ENCODE data around the gene CABP2.
A peak's percentile ranks its signal among the peaks of the same experiment; 100 is the strongest.

CABP2 gene

GRCh38 chr11:67506426-67507051 is 16.7 kb downstream of the CABP2 start:
- DNase-seq: no peak

DNA sequence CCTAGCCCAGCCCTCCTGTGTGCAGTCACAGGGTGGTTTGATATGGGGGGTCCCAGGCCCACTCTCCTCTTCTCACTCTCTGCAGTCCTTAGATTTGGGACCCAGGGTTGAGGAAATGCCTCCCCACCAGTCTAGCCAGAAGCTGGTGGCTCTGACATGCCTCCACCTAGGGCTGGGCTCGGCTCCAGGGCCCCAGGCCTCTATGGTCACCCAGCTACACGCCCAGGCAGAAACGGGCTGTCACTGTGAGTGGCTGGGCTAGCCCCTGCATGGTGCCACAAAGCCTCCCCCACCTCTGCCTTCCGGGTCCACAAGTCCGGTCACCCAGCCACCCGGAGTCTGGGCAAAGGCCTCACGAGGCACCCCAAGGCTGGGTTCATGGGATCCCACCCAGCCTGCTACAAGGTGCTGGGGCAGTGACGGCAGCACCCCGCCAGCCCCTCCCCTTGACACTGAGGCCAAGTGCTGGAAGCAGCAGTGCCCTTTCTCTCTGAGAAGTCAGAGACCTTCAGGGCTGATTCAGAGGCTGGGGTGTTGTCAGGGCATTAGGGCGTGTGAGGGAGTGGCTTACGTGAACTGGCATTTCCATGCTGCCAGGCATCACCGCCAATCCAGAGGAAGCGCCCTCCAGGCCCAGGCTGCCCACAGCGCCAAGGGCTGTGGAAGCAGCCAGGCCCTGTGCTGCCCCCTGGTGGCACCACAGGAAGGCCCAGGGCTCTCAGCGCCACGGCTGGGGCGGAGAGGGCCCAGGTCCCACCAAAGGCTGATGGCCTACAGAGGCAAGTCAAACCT is 17.4 kb downstream of the CABP2 start:
- peak; percentile 93 for DNase-seq

GRCh38 chr11:67504950-67505581 is 18.2 kb downstream of the CABP2 start, which contains the start of gene PITPNM1:
Gene PITPNM1, minus strand, starts transcription at chr11:67505363. Its CDS starts 1,183 bp downstream, at chr11:67504180.
- peak; percentile 71 for DNase-seq

GRCh38 chr11:67504005-67504949 is 19.0 kb downstream of the CABP2 start:
- DNase-seq: peak; percentile 31

DNA sequence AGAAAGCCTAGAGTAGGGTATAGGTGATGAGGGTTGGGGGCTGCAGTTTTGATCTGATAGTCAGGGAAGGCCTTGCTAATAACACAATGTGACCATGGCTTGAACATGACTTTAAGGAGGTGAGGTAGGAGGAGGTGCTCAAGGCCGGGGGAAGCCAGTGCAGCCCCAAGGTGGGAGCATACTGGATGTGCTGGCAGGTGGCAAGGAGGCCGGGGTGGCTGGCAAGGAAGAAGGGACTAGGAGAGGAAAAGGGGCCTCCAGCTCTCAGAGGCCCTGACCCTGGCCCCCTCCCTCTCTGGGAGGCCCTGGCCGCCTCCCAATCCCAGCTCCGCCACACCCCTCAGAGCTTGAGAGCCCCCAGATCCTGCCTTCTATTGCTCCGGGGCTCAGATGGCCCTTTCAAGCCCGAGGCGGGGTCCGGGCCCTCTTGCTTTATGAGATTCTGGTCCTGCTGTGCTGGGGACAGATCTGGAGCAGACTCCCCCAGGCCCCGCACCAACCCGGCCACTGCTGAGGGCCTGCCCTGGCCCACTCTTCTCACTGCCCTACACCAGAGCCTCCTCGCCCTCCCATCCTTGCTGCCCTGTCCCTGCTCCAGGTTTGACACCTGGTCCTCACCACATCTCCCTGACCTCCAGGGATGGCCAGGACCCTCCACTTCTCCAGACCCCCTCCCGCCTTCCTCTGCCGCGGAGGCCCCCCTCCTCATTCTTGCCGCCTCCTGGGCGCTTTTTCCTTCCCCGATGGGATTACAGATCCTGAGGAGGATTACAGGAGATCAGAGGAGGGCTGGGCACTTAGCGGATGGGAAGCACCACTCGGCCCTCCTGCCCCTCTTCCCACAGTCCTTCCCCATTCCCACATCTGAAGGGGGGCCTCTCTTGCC is 19.9 kb downstream of the CABP2 start:
- no peak for DNase-seq

DNA sequence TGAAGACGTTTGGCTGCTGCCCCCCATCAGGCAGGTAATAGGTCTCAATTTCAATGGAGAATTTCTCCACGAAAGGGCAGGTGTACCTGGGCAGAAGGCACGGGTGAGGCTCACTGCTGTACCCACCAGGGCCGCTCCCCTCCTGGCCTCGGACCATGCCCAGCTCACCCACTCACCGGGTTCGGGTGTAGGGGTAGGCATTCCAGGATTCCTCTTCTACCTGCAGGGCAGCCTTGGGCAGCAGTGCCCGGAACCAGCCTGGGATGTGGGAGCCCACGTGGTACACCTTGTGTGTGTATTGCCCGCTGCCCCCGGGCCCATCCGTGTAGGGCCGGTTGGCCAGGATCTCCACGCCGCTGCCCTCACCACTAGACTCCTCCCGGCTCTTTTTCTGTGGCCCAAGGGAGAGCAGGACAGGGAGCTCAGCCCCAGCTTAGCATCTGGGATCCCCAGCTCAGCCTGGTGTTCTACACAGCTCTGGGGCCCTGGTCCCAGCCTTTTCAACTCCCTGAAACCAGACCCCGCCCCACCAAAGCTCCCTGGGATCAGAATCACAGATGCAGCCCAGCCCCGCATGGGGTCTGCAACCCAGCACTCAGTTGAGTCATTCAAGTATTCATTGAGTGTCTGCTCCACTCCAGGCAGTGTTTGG is 20.8 kb downstream of the CABP2 start:
- DNase-seq: no peak

GRCh38 chr11:67501854-67502253 is 21.4 kb downstream of the CABP2 start:
- no peak for DNase-seq

GRCh38 chr11:67500831-67501715 is 22.2 kb downstream of the CABP2 start:
- no peak for DNase-seq

DNA sequence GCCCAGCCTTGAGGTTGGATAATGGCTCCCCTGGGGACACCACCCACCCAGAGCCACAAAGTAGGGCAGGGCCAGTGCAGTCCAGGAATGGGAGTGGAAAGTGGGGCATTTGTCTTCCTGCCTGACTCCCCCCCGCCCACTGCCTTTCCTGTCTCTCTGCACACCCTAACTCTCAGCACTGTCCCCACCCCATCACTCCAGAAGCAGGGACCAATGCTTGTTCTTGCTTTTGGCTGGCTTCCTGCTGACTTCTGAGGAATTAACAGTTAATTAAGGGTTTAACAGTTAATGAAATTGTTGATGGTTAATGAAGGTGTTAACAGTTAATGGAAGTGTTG is 22.8 kb downstream of the CABP2 start:
- no peak for DNase-seq

- DNase-seq: no peak
These were observed 23.3 kb downstream of the CABP2 start for GRCh38 chr11:67499808-67500483.

DNA sequence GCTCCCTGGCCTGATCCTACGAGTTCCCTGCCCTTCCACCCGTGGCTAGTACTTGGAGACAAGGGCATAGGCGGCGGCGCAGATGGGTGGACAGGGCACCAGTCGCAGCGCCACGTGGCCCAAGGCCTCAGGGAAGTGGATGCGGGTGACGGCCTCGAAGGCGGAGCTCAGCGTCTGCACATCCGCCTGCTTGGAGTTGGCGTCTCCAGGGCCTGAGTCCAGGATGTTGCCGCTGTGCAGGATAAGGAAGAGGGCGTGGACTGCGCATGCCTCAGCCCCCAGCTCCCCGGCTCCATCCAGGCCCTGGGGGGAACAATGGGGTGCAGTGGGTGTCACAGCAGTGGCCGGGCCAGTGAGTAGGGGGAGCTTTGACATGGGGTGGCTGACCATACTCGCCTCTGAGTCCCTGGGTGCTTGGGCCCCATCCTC is 24.7 kb downstream of the CABP2 start:
- DNase-seq: no peak

GRCh38 chr11:67497656-67498291 is 25.5 kb downstream of the CABP2 start:
- no peak for DNase-seq

- no peak for DNase-seq
These were observed 27.1 kb downstream of the CABP2 start for GRCh38 chr11:67496113-67496512.

DNA sequence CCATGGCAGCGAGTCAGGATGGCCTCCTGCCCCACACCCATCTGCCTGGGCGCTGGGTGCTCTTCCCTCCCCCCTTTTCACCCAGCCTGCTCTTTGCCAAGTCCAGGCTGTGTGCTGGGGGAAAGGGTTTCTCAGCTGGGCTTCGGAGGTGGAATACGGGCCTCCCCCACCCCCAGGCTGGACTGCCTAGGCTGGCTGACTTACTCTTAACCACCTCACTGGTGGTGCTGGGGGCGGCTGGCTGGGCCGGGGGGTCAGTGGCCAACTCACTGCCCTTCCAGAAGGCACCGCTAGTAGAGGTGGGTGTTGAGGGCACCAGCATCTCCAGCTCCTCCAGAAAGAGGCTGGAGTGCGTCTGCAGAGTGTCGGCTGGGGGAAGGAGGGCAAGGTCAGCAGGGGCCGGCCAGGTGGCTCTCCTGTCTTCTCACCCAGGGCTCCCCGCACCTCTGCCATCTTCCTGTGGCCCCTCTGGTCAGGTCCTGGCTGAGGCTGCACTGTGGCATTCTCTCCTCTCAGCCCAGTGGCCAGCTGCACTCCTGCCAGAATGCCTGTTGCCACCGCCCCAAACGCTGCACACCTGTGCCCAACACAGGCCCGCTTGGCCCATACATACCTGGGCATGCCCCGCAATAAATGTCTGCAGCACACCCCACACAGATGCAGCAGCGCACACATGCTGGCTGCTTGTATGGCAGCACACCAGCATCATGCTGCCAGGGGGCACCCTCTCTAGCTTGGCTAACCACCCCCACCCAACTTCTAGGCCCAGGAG is 27.8 kb downstream of the CABP2 start:
- no peak for DNase-seq

DNA sequence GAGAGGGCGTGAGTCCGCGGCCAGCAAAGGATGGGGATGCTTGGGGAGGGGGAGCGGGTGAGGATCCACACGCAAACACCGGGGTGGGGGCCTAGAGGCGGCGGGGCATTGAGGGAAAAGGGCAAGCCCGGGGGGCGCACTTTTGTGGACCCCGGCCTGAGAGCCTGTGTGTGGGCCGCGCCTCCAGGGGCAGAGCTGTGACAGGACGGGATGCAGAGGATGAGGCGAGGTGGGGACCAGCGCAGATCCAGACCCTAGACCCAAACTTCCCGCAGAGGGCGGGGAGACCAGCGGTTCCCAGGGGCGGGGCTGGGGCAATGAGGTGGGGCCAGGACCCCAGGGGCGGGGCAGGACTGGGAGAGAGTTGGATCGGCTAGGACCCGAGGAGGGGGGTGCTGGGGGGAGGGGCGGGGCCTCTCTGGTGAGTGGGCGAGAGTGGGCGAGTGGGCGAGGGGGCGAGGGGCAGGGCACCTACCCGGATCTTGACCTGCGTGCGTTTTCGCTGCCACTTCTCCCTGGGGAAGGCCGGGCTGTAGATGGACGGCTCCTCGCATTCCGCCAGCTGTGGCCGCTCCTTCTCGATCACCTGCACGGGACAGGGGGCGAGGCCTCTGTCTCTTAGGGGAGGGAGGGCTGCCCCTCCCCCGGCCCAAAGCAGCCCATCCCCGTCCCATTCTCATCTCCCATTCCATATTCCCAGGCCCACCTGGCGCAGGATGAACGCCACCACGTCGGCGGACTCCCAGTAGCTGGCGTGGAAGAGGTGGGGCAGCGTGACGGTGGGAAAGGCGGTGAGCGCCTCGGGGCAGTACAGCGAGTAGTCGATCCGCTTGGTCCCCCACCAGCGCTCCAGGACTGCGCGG is 28.6 kb downstream of the CABP2 start:
- DNase-seq: no peak

DNA sequence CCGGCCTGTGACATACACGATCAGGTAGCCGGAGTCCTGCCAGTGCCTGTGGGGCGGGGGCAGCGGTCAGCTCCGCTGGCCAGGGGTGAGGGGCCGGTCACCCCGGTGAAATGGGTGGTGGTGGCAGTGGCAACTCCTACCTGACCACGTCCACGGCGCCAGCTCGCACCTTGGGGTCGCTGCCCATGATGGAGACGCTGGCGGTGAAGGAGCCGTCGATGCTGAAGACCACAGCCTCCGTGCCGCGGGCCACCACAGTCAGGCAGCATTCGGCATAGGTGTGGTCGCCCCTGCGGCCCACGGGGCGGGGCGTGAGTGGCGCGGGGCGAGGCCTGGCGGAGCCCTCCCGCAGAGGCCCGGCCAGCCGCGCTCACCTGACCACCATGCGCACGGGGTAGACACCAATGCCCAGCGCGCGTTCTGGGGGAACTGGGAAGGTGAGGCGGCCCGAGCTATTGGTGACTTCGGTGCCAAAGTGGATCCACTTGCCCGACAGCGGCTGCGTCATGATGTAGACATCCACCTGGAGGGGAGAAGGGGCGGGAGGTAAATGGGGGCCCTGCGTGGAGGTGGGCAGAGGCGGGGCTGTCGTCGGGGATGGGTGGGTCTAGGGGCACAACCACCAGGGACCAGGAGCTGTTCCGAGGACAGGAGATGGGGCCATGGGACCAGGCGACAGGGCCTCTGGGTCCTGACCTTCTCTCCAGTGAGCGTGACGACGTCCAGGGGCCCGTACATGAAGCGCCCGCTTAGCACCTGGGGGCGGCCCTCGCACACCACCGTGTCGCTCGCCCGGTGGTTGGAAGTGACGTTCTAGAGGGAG is 29.5 kb downstream of the CABP2 start:
- no peak for DNase-seq
